Endothelial cell of umbilical vein (primary cell): ENCODE measurements around the gene BCAR1. TPM values are rescaled to one million over a fixed set of nuclear protein-coding genes. Genes with fewer than 3 reads are reported as not detected.

ENCODE experiments used
- BruUV-seq: library from RNA; stranded (reverse); fragments of 400-500 nt; replicated peaks from 2 replicates; lab custom pipeline; 2021; lab: Mats Ljungman, UMichigan
- CTCF ChIA-PET: fragments of 300-600, 350-600 bp; sonication (Branson Sonifier 250); formaldehyde crosslinking; loops from one replicate; lab custom pipeline; 2021; ENCODE audit warnings: antibody characterized with exemption, inconsistent platforms; lab: Charles Lee
- POLR2A ChIA-PET: fragments of 300-600, 350-600 bp; sonication (Branson Sonifier 250); formaldehyde crosslinking; loops from one replicate; lab custom pipeline; 2021; ENCODE audit warnings: antibody characterized with exemption, inconsistent platforms; lab: Charles Lee
- DNase-seq: peaks from one replicate; pipeline ENCODE4 v3.0.0-alpha.2; 2011; ENCODE audit warnings: low read depth, low spot score
- FAIRE-seq: peaks from 2 replicates; lab custom pipeline; 2011; peaks lifted over from hg19 to GRCh38; lab: Jason Lieb, UNC
- H2AFZ ChIP-seq: 2 replicates; pipeline ENCODE4 v1.6.0; 2012; ENCODE audit warnings: low read depth, low read length, control low read depth, inconsistent platforms
- H3K27ac ChIP-seq: 2 replicates; pipeline ENCODE4 v1.5.1; 2011; ENCODE audit warnings: low read depth, mild to moderate bottlenecking, control low read depth, low read length, moderate library complexity; ENCODE audit not compliant: insufficient read depth
- H3K27me3 ChIP-seq, 2 experiments: 2 replicates each; pipeline versions ENCODE4 v1.6.0 to v1.6.1; 2011; ENCODE audit warnings: low read length in 2 of 2, mixed read lengths in 1 of 2; ENCODE audit not compliant: control insufficient read depth in 2 of 2, insufficient read depth in 2 of 2
- H3K36me3 ChIP-seq, 2 experiments: 2 replicates in 1 of 2; 3 replicates in 1 of 2; pipeline ENCODE4 v1.5.1; 2011; ENCODE audit warnings: low read length in 2 of 2, mild to moderate bottlenecking in 1 of 2, moderate library complexity in 1 of 2; ENCODE audit not compliant: control insufficient read depth in 2 of 2, insufficient read depth in 2 of 2; ENCODE audit errors: extremely low read depth in 1 of 2
- H3K4me1 ChIP-seq: 3 replicates; pipeline ENCODE4 v1.5.1; 2011; ENCODE audit warnings: mild to moderate bottlenecking, low read length; ENCODE audit not compliant: control insufficient read depth, insufficient read depth; ENCODE audit errors: extremely low read depth
- H3K4me2 ChIP-seq: 2 replicates; pipeline ENCODE4 v1.6.1; 2011; ENCODE audit warnings: low read length, control low read depth, mixed read lengths; ENCODE audit not compliant: insufficient read depth
- H3K4me3 ChIP-seq, 3 experiments: fragments of 200-600 bp in 1 of 3; sonication (generic), shearing (Covaris generic) in 1 of 3; replicated peaks in 1 of 3; 2 replicates each; pipeline ENCODE4 v1.5.1; 2011 to 2016; ENCODE audit warnings: control low read depth in 3 of 3, low read length in 3 of 3, mild to moderate bottlenecking in 2 of 3, inconsistent platforms in 1 of 3, low read depth in 1 of 3, moderate library complexity in 1 of 3; ENCODE audit not compliant: insufficient read depth in 1 of 3
- H3K79me2 ChIP-seq: 2 replicates; pipeline ENCODE4 v1.6.0; 2012; ENCODE audit warnings: low read length, inconsistent platforms; ENCODE audit not compliant: control insufficient read depth, insufficient read depth
- H3K9ac ChIP-seq: replicated peaks from 2 replicates; pipeline ENCODE3; 2011; ENCODE audit warnings: low read length, control low read depth; ENCODE audit not compliant: insufficient read depth; ENCODE audit errors: extremely low read depth
- H3K9me1 ChIP-seq: replicated peaks from 3 replicates; pipeline ENCODE4 v1.6.0; 2011; ENCODE audit warnings: mild to moderate bottlenecking, low read length; ENCODE audit not compliant: control insufficient read depth, insufficient read depth; ENCODE audit errors: extremely low read depth
- H3K9me3 ChIP-seq: replicated peaks from 2 replicates; pipeline ENCODE4 v1.5.1; 2012; ENCODE audit warnings: low read length, inconsistent platforms; ENCODE audit not compliant: control insufficient read depth, insufficient read depth
- H4K20me1 ChIP-seq: replicated peaks from 2 replicates; pipeline ENCODE3; 2011; ENCODE audit warnings: mild to moderate bottlenecking, low read length; ENCODE audit not compliant: control insufficient read depth, insufficient read depth; ENCODE audit errors: extremely low read depth
- CTCF ChIP-seq, 2 donors: IDR thresholded peaks; 1 replicate in 1 of 2; 2 replicates in 1 of 2; pipeline ENCODE4 v1.5.1; 2011; ENCODE audit warnings: low read length in 2 of 2, mild to moderate bottlenecking in 2 of 2, moderate library complexity in 2 of 2, control low read depth in 1 of 2, inconsistent platforms in 1 of 2, low read depth in 1 of 2; ENCODE audit not compliant: insufficient read depth in 1 of 2; ENCODE audit errors: extremely low read depth in 1 of 2
- EZH2 ChIP-seq: IDR thresholded peaks from 2 replicates; pipeline ENCODE4 v1.6.1; 2012; ENCODE audit warnings: borderline replicate concordance, low read depth, mild to moderate bottlenecking, moderate library complexity, low read length, inconsistent platforms; ENCODE audit not compliant: severe bottlenecking
- FOS ChIP-seq: IDR thresholded peaks from 2 replicates; pipeline ENCODE4 v1.6.1; 2011; ENCODE audit warnings: mild to moderate bottlenecking, low read length, moderate library complexity, borderline replicate concordance; ENCODE audit not compliant: insufficient read depth
- GATA2 ChIP-seq: IDR thresholded peaks from 2 replicates; pipeline ENCODE4 v1.7.0; 2011; ENCODE audit warnings: low read depth, mild to moderate bottlenecking, moderate library complexity, mixed read lengths, low read length; ENCODE audit not compliant: insufficient read length, insufficient read depth
- JUN ChIP-seq: IDR thresholded peaks from 2 replicates; pipeline ENCODE4 v1.6.1; 2011; ENCODE audit warnings: borderline replicate concordance, low read depth; ENCODE audit not compliant: insufficient read length, insufficient read depth
- MAX ChIP-seq: IDR thresholded peaks from 2 replicates; pipeline ENCODE4 v1.6.1; 2011; ENCODE audit not compliant: insufficient read depth, insufficient read length
- MYC ChIP-seq: IDR thresholded peaks from one replicate; pipeline ENCODE4 v1.6.1; 2011; ENCODE audit warnings: mild to moderate bottlenecking, low read depth, low read length
- POLR2A ChIP-seq: IDR thresholded peaks from 2 replicates; pipeline ENCODE4 v1.6.1; 2012; ENCODE audit warnings: low read depth, mild to moderate bottlenecking, control low read depth, low read length
- POLR2AphosphoS5 ChIP-seq: IDR thresholded peaks from 2 replicates; pipeline ENCODE4 v1.6.1; 2012; ENCODE audit warnings: low read depth, mild to moderate bottlenecking, control low read depth, low read length, moderate library complexity; ENCODE audit not compliant: insufficient read depth
- dilution Hi-C: fragments of 300-500 bp; cut with MboI; formaldehyde crosslinking; loops from one replicate; pipeline ENCODE4 v1.15.0; 2019; ENCODE audit warnings: low sequenced_read_pairs; ENCODE audit not compliant: extremely low pct_ligation_motif_present
- intact Hi-C: fragments of 100-400 bp; cut with micrococcal nuclease; formaldehyde crosslinking; loops from one replicate; pipeline ENCODE4 v1.10.0; 2022
- polyA plus RNA-seq, 4 experiments: library from polyadenylated mRNA; depleted of rRNA in 3 of 4; stranded (reverse) in 3 of 4; unstranded in 1 of 4; fragments of >200 nt; gene quantifications; 2 replicates each; pipeline versions ENCODE4 v1.2.1 to v1.2.3, GENCODE V29; 2011 to 2012; ENCODE audit warnings: missing spikeins in 1 of 4
- total RNA-seq: library from RNA; stranded (reverse); gene quantifications from 2 replicates; pipeline ENCODE4 v1.2.3, GENCODE V29; 2021

BCAR1 gene
- total and polyA plus RNA-seq, 2 donors (not counting 3 experiments of a cell fraction or from before 2014, with no cell fraction given): 171 to 267 TPM

GRCh38 chr16:75207831-75208230, 43.6 kb downstream of the BCAR1 start:
- Histone ChIP-seq H3K36me3 (no peaks in the 10 kb centered on the region), H3K9me3 (no peaks in the 10 kb centered on the region), H3K79me2 (no peaks in the 10 kb centered on the region), H3K27me3 (no peaks in the 10 kb centered on the region), H3K4me3 (no peak overlapping the region), H2AFZ (no peak overlapping the region), H4K20me1 (no peaks in the 10 kb centered on the region), H3K4me2 (no peak overlapping the region), H3K9me1 (no peaks in the 10 kb centered on the region), H3K9ac (no peak overlapping the region), H3K4me1 (no peaks in the 10 kb centered on the region), H3K27ac (no peak overlapping the region)
- POLR2A ChIA-PET: no interaction called here
- DNase-seq (no peak), FAIRE-seq (no peak)
- intact Hi-C loops (loop anchor here (2.0 kb wide), 1 partner anchor 17 kb away; no protein-coding TSS in a partner anchor), dilution Hi-C loops (no loop called here)
- no TSS peak for BruUV-seq
- no peak for TF ChIP-seq MAX
- no peak for TF ChIP-seq POLR2A
- TF ChIP-seq POLR2AphosphoS5: no peak
- TF ChIP-seq CTCF (IDR thresholded peaks at IDR 0.05; ENCODE audit: extremely low read depth in 1 of 2, insufficient read depth in 1 of 2, low read depth in 1 of 2, low read length in 2 of 2): no peak
- TF ChIP-seq JUN: no peak
- no peak for TF ChIP-seq MYC
- TF ChIP-seq FOS: no peak
- TF ChIP-seq GATA2: no peak
- TF ChIP-seq EZH2: no peak
- CTCF ChIA-PET: no interaction called here
